Loucy (cell line): Measurements from ENCODE around the gene ODC1.

Source experiments
- CTCF ChIP-seq: fragments of 200-600 bp; sonication (generic); conservative IDR thresholded peaks from 2 replicates; pipeline ENCODE4 v1.5.1; 2014; ENCODE audit warnings: mild to moderate bottlenecking, antibody characterized with exemption, low read length
- EZH2phosphoT487 ChIP-seq: fragments of 200-600 bp; IDR thresholded peaks from 2 replicates; pipeline ENCODE4 v1.6.1; 2018; ENCODE audit warnings: antibody characterized with exemption, mild to moderate bottlenecking, moderate library complexity, borderline replicate concordance

- TF ChIP-seq CTCF = no peak
- no peak for TF ChIP-seq EZH2phosphoT487
These were observed 41.5 kb downstream of the ODC1 start for GRCh38 chr2:10406491-10407188.
